HepG2 (cell line): Measurements from ENCODE around the gene ZDHHC14. TPM values are rescaled to one million over a fixed set of nuclear protein-coding genes. Genes with fewer than 3 reads are reported as not detected.

Experiments
- CC2D1A ChIP-seq: sonication (generic); formaldehyde crosslinking; IDR thresholded peaks from 2 replicates; pipeline ENCODE4 v1.8.1; 2023; ENCODE audit warnings: mild to moderate bottlenecking, missing genetic modification reagents
- KLF13 ChIP-seq: sonication (generic); formaldehyde crosslinking; IDR thresholded peaks from 2 replicates; pipeline ENCODE4 v1.4.0; 2020; ENCODE audit warnings: mild to moderate bottlenecking, missing genetic modification reagents
- PCBP1 ChIP-seq: fragments of 200-400 bp; formaldehyde crosslinking; IDR thresholded peaks from 2 replicates; pipeline ENCODE4 v1.6.1; 2017; ENCODE audit warnings: mild to moderate bottlenecking, low read depth, low read length, borderline replicate concordance
- POGZ ChIP-seq: sonication (generic); formaldehyde crosslinking; IDR thresholded peaks from 2 replicates; pipeline ENCODE4 v1.4.0; 2020; ENCODE audit warnings: mild to moderate bottlenecking, missing genetic modification reagents
- POLR2G ChIP-seq: fragments of 200-400 bp; formaldehyde crosslinking; IDR thresholded peaks from 2 replicates; pipeline ENCODE4 v1.6.1; 2018; ENCODE audit warnings: mild to moderate bottlenecking, low read depth, low read length, moderate library complexity
- ZHX1 ChIP-seq: sonication (generic); formaldehyde crosslinking; IDR thresholded peaks from 2 replicates; pipeline ENCODE4 v1.8.1; 2022; ENCODE audit warnings: low read depth, mild to moderate bottlenecking, missing genetic modification reagents
- ZHX2 ChIP-seq, 2 experiments: sonication (generic) in 1 of 2; formaldehyde crosslinking in 1 of 2; IDR thresholded peaks; 2 replicates each; pipeline versions ENCODE4 v1.6.1 to v1.9.0; 2014 to 2022; ENCODE audit warnings: antibody characterized with exemption in 1 of 2, borderline replicate concordance in 1 of 2, inconsistent platforms in 1 of 2, low read depth in 1 of 2, missing genetic modification reagents in 1 of 2
- ZNF124 ChIP-seq: sonication (generic); formaldehyde crosslinking; IDR thresholded peaks from 2 replicates; pipeline ENCODE4 v1.4.0; 2020; ENCODE audit warnings: missing genetic modification reagents
- ZNF143 ChIP-seq: sonication (generic); formaldehyde crosslinking; IDR thresholded peaks from 2 replicates; pipeline ENCODE4 v1.4.0; 2020; ENCODE audit warnings: missing genetic modification reagents
- ZNF382 ChIP-seq: sonication (generic); formaldehyde crosslinking; IDR thresholded peaks from 2 replicates; pipeline ENCODE4 v1.5.0; 2020; ENCODE audit warnings: missing genetic modification reagents, mild to moderate bottlenecking, borderline replicate concordance
- ZNF713 ChIP-seq: sonication (generic); formaldehyde crosslinking; IDR thresholded peaks from 2 replicates; pipeline ENCODE4 v1.4.0; 2020; ENCODE audit warnings: mild to moderate bottlenecking, missing genetic modification reagents
- ZNF780A ChIP-seq: sonication (generic); formaldehyde crosslinking; IDR thresholded peaks from 2 replicates; pipeline ENCODE4 v1.8.0; 2022; ENCODE audit warnings: mild to moderate bottlenecking, missing genetic modification reagents, moderate library complexity
- polyA plus RNA-seq, 8 experiments: library from polyadenylated mRNA; depleted of rRNA in 3 of 8; stranded (reverse) in 7 of 8; unstranded in 1 of 8; fragments of >200 nt; fragmentation: Illumina TruSeq in 4 of 8; extraction: Trizol in 4 of 8; gene quantifications; 2 replicates each; pipeline versions ENCODE4 v1.2.1 to v1.2.3, GENCODE V29; 2011 to 2016; ENCODE audit warnings: low read depth in 4 of 8, missing spikeins in 1 of 8, mixed read lengths in 1 of 8; ENCODE audit not compliant: insufficient read depth in 1 of 8
- total RNA-seq, 5 experiments: library from RNA; depleted of rRNA; stranded (reverse); fragments of >200 nt; fragmentation: Illumina TruSeq; extraction: Trizol; gene quantifications; 2 replicates each; pipeline ENCODE4 v1.2.3, GENCODE V29; 2016; ENCODE audit warnings: low read depth in 1 of 5
- TF ChIP-seq, protein P1 (sequence below): fragments of 450-650 bp; IDR thresholded peaks from 2 replicates; pipeline ENCODE4 v1.6.1; 2017
- TF ChIP-seq, protein P2 (sequence below): sonication (generic); formaldehyde crosslinking; IDR thresholded peaks from 2 replicates; pipeline ENCODE4 v1.9.0; 2021; ENCODE audit warnings: missing genetic modification reagents, mild to moderate bottlenecking, borderline replicate concordance
- TF ChIP-seq, protein P3 (sequence below): IDR thresholded peaks from 2 replicates; pipeline ENCODE4 v1.6.1; 2016; ENCODE audit warnings: control low read depth

ZDHHC14 gene
- total and polyA plus RNA-seq, 2 of the 13 experiments (the other 11 are each of a cell fraction or from before 2014, with no cell fraction given): 3.7 to 9.5 TPM

GRCh38 chr6:157539900-157540752 is 159.1 kb downstream of the ZDHHC14 start (continued):
- peak; percentile 64; the same call in 1 of the 2 replicates for TF ChIP-seq ZHX2 (IDR thresholded peaks at IDR 0.05; ENCODE audit: low read depth)
- no peak for TF ChIP-seq ZHX2 (CRISPR knock-in tag; IDR thresholded peaks at IDR 0.05; ENCODE audit: borderline replicate concordance)
- TF ChIP-seq, protein P1, sequence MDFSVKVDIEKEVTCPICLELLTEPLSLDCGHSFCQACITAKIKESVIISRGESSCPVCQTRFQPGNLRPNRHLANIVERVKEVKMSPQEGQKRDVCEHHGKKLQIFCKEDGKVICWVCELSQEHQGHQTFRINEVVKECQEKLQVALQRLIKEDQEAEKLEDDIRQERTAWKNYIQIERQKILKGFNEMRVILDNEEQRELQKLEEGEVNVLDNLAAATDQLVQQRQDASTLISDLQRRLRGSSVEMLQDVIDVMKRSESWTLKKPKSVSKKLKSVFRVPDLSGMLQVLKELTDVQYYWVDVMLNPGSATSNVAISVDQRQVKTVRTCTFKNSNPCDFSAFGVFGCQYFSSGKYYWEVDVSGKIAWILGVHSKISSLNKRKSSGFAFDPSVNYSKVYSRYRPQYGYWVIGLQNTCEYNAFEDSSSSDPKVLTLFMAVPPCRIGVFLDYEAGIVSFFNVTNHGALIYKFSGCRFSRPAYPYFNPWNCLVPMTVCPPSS: no peak
- TF ChIP-seq, protein P2, sequence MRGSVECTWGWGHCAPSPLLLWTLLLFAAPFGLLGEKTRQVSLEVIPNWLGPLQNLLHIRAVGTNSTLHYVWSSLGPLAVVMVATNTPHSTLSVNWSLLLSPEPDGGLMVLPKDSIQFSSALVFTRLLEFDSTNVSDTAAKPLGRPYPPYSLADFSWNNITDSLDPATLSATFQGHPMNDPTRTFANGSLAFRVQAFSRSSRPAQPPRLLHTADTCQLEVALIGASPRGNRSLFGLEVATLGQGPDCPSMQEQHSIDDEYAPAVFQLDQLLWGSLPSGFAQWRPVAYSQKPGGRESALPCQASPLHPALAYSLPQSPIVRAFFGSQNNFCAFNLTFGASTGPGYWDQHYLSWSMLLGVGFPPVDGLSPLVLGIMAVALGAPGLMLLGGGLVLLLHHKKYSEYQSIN (CRISPR knock-in tag): no peak
- no peak; the same call in 1 of the 2 replicates for TF ChIP-seq ZHX1
- peak; percentile 92; the same call in 1 of the 2 replicates for TF ChIP-seq ZNF780A
- TF ChIP-seq POLR2G: peak; percentile 95
- TF ChIP-seq POGZ (CRISPR knock-in tag): peak; percentile 93
- peak; percentile 79; the same call in 1 of the 2 replicates for TF ChIP-seq ZNF713 (CRISPR knock-in tag)
- TF ChIP-seq, protein P3, sequence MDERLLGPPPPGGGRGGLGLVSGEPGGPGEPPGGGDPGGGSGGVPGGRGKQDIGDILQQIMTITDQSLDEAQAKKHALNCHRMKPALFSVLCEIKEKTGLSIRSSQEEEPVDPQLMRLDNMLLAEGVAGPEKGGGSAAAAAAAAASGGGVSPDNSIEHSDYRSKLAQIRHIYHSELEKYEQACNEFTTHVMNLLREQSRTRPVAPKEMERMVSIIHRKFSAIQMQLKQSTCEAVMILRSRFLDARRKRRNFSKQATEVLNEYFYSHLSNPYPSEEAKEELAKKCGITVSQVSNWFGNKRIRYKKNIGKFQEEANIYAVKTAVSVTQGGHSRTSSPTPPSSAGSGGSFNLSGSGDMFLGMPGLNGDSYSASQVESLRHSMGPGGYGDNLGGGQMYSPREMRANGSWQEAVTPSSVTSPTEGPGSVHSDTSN: no peak; the same call in none of the 2 replicates
- no peak for TF ChIP-seq PCBP1
- no peak for TF ChIP-seq CC2D1A (CRISPR knock-in tag)
- peak; percentile 90 for TF ChIP-seq ZNF124 (CRISPR knock-in tag)
- TF ChIP-seq ZNF143 (CRISPR knock-in tag): peak; percentile 66; the same call in 1 of the 2 replicates
- no peak for TF ChIP-seq ZNF382 (CRISPR knock-in tag)
- TF ChIP-seq KLF13: no peak
